NCI-H128 (cell line): Measurements from ENCODE around the gene LGALS7.

Source experiments
- DNase-seq: peaks from one replicate; lab custom pipeline; 2025; ENCODE audit not compliant: unreplicated experiment; lab: John Stamatoyannopoulos, UW

The LGALS7 gene

GRCh38 chr19:38728752-38729541, 44.4 kb downstream of the LGALS7 start:
- DNase-seq: no peak

DNA sequence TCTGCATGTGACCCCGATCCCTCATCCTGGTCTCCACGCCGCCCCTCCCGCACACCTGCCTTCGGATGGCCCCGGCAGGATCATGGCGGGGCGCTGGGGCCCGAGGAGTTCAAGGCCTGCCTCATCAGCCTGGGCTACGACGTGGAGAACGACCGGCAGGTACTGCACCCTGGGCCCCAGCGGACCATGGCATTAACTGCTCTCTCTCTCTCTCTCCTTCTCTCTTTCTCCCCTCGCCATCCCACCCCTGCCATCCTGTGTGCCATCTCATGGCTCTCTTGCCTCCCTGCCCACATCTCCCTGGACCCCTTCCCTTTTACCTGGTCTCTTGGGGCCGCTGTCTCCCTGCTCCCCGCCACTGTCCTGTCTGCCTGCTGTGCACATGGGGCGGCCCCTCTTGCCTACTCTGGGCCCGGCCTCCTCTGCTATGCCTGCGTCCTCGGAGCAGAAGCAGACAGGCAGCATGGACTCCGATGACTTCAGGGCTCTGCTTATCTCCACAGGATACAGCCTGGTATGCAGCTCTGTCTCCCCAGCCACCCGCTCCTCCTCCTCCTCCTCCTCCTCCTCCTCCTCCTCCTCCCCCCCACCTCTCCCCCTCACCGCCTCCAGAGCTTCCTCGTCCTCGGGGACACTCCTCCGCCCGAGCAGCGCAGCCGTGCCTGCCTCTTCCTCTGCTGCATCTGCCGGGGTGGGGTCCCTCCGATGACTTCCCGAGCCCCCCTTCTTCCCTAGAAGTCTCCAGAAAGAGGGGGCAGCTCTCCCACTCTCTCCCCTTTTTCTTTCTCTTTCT, 45.3 kb downstream of the LGALS7 start:
- no peak for DNase-seq

DNA sequence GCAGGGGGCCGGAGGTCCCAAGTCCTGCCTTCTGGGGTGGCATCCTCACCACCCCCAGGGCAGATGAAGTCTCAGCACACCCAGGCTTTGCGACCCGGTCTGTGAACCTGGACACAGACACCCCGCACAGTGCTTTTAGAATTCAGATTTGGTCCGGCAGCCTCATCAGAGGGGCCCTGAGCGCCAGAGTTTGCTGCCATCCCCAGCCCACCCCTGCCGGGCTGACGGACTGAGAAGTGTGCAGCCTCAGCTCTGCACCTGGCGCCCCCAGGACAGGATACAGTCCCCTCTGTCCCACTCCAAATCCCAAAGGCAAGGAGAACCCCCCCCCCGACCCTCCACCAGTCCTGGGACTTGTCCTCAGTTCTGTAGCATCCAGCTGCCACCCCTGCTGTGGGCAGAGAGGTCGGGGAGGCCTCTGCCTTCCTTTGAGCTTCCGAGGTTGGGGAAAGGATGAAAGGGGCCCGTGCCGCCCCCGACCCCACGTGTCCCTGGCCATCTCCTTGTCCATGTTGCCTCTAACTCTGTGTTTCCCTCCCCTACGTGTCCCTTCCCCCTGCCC, 45.9 kb downstream of the LGALS7 start:
- DNase-seq: no peak

DNA sequence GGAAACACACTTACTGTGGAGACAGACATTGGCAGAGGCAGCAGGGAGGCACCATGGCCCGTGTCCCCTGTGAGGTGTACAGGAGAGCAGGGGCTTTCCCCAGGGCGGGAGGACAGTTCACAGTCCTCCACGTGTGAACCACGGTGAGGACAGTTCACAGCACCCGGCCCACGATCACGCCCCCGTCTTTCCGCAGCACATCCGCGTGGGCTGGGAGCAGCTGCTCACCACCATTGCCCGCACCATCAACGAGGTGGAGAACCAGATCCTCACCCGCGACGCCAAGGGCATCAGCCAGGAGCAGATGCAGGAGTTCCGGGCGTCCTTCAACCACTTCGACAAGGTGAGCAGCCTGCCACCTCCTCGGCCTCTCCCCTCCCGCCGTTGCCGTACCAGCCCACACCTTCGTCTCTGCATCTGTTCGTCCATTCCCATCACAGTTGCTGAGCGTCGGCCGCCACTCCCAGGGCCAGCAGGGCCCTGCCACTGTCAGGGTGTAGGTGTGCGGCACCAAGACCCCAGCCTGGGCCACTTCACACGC, 46.5 kb downstream of the LGALS7 start:
- DNase-seq: no peak

DNA sequence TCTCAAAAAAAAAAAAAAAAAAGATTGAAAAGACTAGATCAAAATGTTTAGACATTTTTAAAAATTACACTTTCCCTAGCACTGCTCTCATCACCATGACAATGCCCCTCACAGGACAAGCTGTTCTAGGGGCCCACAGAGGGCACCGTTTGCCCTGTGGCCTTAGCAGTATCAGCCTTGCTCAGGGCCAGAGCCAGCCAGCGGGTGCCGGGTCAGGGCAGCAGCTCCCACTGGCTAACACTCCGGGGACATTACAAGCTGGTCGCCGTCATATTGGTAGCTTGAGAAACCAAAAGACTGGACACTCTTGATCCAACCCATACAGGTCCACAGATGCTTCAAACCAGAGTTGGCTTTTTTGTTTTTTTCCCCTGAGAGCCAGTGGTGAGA, 47.0 kb downstream of the LGALS7 start:
- DNase-seq: no peak

- no peak for DNase-seq
Measured at GRCh38 chr19:38725469-38726283, 47.6 kb downstream of the LGALS7 start.

- DNase-seq: no peak
Measured at GRCh38 chr19:38723990-38724854, 49.1 kb downstream of the LGALS7 start.

DNA sequence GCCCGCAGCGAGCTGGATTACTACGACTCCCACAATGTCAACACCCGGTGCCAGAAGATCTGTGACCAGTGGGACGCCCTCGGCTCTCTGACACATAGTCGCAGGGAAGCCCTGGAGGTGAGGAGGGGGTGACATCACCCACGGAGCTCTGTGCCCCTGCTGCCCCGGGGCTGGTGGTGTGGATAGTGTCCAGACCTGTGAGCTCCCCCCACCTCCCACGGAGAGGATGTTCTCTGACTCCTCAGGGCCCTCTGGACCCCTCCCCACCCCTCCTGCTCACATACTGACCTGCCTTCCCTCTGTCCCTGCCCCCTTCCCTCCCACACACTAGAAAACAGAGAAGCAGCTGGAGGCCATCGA, 49.7 kb downstream of the LGALS7 start:
- DNase-seq: no peak

DNA sequence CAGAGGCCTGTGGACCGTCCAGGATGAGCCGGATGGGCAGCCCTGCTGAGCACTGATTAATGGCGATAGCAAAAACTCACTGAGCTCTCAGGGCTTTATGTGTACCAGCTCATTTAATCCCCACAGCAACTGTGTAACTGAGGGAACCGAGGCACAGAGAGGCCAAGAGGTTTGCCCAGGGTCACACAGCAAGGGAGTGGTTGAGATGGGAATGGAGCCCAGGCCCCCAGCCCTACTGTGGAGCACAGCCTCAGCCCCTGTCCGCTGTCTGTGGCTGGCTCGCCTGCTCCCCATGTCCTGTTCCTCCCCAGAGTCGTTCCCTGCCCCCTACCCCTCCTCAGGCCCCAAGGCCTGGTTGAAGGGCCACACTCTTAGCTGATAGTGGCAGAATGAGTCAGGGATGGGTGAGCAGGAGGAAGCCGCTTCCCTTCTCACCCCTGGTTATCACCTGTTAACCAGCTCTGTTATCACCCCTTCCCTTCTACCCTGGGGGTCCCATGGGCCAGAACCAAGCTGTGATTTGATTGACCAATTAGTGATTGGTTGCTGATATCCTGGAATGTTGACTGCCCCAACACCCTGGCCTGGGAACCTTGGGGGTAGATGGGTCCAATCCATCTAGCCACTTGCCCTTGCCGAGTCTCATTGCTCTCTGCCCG, 50.2 kb downstream of the LGALS7 start:
- DNase-seq: no peak

GRCh38 chr19:38721979-38722773, 51.1 kb downstream of the LGALS7 start:
- no peak for DNase-seq

DNA sequence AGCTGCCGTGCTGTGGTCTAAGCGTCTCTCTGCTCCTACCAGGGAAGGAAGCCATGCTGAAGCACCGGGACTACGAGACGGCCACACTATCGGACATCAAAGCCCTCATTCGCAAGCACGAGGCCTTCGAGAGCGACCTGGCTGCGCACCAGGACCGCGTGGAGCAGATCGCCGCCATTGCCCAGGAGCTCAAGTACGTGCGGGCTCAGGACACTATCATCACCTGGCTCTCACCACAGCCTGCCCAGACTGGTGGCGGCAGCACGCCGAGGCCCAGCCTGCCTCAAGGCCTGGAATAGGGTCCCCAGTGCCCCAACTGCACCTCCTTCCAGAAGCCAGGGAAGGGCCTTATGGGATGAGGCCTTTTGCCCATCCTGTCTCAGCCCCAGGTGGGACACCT, 51.8 kb downstream of the LGALS7 start:
- no peak for DNase-seq
